Stimulated activated CD8-positive, alpha-beta memory T cell treated with anti-CD3 and anti-CD28 coated beads, Interleukin-7, amount 100 ng/mL, for 48 hours (primary cell): Measurements from ENCODE around the gene EXTL1.
"Not testable (repeated sequence)": the region's sequence is repeated elsewhere in the genome, so short reads cannot be mapped to it uniquely, and the experiment has no call there.

Experiments
- DNase-seq, 2 donors: peaks; one replicate each; pipeline ENCODE4 v3.0.0-alpha.2; 2020; ENCODE audit warnings: low read depth in 1 of 2; ENCODE audit errors: extremely low read depth in 1 of 2

EXTL1 gene, protein sequence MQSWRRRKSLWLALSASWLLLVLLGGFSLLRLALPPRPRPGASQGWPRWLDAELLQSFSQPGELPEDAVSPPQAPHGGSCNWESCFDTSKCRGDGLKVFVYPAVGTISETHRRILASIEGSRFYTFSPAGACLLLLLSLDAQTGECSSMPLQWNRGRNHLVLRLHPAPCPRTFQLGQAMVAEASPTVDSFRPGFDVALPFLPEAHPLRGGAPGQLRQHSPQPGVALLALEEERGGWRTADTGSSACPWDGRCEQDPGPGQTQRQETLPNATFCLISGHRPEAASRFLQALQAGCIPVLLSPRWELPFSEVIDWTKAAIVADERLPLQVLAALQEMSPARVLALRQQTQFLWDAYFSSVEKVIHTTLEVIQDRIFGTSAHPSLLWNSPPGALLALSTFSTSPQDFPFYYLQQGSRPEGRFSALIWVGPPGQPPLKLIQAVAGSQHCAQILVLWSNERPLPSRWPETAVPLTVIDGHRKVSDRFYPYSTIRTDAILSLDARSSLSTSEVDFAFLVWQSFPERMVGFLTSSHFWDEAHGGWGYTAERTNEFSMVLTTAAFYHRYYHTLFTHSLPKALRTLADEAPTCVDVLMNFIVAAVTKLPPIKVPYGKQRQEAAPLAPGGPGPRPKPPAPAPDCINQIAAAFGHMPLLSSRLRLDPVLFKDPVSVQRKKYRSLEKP

DNA sequence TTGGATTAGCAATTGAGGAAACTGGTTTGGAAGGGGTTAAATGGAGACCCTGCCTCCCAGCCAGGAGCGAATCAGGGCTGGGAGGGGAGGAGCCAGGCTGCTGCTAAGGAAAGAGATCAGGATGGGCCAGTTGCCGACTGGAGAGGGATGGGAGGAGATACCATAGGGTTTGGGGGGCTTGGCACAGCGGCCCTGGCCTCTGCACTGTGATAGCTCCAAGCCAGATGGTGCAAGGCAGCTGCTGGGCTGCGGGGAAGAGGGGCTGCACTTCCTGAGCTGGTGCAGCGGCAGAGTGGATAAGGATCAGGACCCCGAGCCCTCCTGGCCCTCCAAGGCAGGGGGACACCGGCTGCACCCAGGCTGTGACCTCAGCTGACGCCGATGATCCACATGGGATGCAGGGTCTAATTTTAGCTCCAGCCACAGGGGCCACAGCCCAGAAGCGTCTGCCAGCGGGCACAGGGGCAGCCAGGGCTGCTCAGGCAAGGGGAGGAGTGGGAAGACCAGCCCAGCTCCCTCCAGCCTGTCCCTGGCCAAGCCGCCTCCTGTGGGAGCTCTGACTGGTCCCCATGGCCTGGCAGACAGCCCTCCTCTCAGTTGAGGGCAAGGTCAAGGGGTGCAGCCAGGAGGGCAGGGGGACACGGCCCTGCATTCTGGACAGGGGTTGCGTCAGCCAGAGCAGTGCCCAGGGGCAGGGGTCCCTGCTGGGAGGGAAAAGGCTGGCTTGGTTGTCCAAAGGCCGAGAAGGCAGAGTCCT, at the start of gene EXTL1:
Gene EXTL1 (plus strand): TSS at position 129 of the 757 bp plus-strand sequence. CDS start 872 bp downstream, outside the sequence.
- DNase-seq = no peak

DNA sequence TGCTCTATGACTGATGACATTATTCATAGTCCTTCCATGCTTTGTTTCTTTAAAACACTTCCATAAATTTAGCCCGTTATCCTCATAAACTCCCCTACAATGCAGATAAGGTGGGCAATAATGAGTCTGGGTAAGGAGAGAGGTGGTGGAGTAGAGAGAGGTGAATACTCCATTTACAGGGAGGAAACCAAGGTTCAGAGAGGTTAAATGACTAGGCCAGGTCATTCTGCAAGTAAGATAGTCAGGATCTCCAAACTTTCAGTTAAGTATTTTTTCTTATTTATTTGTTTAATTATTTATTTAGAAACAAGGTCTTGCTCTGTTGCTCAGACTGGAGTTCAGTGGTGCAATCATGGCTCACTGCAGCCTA, 49.8 kb upstream of the EXTL1 start:
- no peak for DNase-seq

DNA sequence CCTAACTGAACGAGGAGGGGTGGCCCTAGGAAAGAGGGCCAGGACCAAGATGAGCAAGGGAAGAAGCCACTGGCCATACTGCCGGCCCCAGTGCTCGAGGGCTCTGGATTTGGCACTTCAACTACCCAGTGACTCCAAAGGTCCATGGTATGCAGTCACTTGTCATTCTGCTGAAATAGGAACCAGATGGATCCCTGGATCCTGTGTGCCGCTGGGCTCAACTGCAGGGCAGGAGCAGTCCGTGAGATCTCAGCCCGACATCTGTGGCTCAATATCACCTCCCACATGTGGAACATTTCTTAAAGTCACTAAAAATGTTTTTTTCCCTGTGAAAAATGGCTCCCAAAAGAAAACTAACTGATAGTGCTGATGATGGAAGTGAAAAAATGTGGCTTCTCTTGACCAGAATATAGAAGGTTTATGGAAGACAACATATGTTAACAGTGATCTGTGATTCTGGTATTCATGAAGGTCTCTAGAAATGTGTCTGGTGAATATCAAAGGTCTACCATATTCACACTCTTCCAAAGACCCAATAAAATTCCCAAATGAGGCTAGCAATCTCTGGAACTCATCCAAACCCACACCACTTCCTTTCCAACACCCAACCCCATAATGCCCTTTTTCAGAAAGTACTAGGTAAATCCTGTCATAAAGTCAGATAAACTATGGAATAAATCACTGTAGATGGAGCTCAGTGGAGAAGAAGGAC, 47.8 kb upstream of the EXTL1 start:
- DNase-seq = no peak

DNA sequence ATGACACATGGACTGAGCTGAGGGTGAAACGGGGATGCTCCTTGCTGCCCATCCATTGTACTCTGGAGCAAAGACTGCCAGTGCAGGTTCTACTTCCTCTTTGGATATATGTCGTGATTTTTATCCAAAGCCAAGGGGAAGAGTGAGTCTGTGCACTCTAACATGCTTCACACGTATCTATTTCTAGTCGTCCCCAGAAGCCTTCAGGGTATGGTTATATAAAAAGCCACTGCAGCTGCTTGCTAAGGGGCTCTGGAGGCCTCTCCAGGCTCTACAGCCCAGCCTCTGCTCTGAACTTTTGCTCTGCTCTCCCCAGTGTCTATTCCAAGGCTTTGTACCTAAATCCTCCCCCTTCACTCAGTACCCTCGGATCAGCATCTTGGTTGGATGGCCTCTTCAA, 43.8 kb upstream of the EXTL1 start:
- no peak for DNase-seq

DNA sequence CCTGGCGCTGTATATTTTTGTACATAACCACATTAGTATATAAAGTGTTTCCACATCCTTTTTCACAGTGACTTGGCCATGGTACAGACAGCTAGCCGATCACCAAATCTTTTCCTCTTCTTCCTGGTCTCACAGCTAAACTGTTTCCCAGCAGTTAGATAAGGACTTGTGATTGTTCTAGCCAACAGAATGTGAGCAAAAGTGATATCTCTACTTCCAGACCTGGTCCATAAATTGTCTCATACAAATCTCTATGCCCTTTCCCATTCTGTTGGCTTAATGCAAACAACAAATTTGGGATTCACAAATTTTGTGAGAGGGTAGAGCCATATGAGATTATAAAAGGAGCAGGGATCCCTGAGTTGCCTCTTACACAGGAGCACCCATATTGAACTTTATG, 43.2 kb upstream of the EXTL1 start:
- DNase-seq = no peak

DNA sequence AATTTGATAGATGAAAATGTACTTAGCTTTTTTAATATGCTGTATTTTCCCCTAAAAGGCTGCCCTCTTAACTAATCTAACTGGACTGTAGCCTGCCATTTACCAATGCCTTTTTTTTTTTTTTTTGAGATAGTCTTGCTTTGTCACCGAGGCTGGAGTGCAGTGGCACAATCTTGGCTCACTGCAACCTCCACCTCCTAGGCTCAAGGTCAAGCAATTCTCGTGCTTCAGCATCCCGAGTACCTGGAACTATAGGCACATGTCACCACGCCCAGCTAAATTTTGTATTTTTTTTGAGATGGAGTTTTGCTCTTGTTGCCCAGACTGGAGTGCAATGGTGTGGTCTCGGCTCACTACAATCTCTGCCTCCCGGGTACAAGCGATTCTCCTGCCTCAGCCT, 42.4 kb upstream of the EXTL1 start:
- DNase-seq = no peak

DNA sequence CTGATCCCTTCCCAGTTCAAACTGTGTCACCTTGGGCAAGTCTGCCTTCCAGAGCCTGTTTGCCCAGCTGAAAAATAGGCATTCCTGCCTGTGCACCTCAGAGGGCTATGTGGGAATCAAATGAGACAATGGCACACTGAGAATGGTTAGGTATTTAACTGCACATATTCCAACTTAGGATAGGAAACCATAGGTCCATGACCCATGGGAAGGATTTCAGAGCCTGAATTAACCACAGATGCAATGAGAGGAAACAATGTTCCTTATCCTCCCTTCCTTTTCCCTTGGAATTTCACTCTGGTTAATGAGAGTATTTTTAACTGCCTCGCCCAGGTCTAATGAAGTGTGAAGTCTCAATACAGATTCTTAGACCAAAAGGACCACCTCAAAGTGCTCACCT, 36.4 kb upstream of the EXTL1 start:
- DNase-seq = no peak

DNA sequence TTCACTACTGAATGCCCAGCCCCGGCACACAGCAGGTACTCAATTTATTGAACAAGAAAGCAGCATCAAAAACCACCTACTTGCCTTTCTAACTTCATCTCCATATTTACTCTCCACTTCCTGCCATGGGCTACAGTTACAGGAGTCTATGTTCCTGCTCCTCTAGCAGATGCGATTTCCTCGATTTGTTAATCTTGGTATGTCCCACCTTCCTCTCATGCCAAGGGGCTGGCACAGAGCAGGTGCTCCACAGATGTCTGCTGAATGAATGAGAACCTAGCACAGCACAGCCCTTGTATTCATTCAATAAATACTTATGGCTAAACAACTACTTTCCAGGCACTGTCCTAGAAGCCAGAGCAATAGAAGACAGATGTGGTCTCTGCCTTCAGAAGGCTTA, 35.9 kb upstream of the EXTL1 start:
- DNase-seq = no peak

DNA sequence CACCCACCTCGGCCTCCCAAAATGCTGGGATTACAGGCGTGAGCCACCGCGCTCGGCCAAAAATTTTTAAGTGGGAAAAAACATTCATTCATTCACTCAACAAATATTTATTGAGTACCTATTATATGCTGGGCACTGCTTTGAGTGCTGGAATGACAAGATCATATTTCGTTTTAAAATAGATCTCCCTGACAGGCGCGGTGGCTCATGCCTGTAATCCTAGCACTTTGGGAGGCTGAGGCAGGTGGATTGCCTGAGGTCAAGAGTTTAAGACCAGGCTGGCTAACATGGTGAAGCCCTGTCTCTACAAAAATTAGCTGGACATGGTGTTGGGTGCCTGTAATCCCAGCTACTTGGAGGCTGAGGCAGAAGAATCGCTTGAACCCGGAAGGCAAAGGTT, 34.8 kb upstream of the EXTL1 start:
- DNase-seq = not testable (repeated sequence)

DNA sequence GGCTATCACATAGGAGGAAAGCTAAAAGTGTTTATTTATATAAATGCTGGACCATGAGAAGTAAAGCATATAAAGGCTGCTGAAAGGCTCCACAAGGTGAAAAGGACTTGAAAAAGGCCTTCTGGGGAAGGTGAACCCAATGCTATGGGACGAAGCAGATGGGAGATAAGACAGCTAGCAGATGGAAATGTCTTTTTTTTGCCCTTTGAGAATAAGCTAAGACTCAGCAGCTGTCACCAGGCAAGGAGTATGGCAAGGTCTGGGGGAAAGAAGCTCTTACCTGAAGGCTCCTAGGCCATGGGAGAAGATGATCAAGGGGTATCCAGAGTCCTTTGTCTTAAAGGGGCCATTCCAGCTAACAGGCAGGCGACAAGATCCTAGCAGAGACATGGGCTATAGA, 33.6 kb upstream of the EXTL1 start:
- no peak for DNase-seq

DNA sequence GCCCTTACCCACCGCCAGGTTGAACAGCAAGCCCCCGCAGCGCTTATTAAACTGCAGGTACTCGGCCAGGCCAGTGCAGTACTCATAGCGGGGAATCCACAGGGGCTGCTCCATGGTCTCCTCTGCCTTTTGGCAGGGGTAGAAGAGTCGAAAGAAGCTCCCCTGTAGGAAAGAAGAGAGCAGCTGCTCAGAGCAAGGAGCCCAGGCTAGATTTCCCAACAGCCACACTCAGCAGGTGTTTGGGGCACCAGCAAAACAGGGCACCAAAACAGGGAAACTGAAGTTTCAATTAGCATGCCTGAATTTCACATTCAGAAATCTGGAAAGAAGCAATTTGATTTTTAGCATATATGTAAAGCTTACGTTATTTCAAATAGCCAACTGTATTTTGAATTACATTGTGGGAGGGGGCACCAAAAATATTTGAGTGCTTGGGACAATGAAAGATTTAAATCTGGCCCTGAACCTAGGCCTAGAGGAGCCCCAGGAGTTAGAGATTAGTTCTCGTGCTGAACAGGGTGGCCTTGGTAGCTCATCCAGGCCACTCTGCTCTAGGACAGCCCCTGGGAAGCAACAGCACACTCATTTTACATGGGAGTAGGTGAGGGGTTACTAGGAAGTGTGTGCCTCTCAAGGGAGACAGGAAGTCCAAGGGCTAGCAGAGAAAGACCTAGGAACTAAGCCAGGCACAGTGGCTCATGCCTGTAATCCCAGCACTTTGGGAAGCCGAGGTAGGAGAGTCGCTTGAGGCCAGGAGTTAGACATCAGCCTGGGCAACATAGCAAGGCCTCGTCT, 31.9 kb upstream of the EXTL1 start:
- DNase-seq = no peak

DNA sequence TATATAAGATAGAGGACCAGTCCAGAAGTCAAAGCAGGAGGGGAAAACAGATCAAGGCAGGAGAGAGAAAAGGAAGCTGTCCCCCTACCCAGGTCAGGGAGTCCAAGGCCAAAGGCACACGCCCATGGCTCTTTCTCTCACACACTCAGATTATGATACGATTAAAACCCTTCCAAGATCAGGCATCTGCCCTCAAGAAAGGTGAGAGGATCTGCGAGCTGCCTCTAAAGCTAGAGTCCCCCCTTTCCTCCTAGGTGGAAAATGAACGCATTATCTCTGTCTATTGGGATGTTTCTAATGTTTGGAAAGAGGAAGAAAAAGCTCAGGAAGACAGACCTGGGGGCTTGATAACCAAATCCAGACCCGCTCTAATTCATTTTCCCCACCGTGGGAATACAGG, 31.3 kb upstream of the EXTL1 start:
- no peak for DNase-seq

DNA sequence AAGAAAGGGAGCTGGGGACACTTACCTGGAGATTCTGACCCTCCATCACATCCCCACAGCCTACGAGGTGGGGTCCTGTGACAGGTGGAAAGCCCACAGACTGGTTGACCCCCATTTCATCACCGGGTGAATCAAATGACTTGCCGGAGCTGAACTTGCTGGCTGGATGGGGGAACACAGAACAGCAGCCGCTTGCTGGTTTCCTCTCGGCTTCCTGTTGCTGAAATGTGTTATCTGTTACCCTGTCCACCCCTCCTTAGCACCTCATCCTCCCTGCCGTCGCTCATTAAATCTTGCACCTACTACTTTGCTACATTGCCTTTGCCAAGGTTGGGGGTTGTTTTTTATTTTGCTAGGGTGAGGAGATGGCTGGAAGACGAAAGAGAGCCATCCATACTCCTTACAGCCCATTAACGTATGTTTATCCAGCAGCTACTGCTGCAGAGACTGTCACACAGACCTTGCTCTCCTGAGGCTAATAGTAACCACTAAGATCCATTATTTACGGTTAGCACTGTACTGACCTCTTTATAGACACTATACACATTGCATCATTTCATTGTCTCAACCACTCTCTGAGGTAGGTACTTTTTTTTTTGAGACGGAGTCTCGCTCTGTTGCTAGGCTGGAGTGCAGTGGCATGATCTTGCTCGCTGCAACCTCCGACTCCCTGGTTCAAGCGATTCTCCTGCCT, 30.7 kb upstream of the EXTL1 start:
- peak in 1 of 2 donors; percentile 23 for DNase-seq

DNA sequence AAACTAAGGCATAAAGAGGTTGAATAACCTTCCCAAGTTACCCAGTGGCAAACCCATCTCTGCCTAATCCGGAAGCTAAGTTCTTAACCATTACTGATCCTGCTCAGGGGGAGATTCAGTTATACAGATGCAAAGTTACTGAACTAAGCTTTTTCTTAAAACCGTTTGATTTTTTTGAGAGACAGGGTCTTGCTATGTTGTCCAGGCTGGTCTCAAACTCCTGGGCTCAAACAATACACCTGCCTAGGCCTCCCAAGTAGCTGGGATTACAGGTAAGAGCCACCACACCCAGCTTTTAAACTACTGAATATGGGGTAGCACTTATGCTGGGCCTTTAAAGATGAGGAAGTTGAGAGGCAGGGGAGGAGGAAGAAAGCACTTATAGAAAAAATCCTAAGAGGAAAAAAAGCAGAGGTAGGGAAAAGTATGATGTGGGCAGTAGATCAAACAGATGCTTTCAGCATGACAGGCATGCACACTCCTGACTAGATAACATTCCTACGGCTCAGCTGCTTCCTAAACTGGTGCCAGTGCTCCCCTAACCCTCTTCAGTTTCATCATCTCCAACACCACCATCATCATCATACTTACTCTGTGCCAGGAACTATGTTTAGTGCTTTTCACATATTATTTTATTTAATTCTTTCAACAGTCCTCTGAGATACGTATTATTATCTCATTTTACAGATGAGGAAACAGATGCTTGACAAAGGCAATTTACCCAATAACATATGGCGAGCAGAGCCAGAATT, 29.5 kb upstream of the EXTL1 start:
- DNase-seq = no peak

DNA sequence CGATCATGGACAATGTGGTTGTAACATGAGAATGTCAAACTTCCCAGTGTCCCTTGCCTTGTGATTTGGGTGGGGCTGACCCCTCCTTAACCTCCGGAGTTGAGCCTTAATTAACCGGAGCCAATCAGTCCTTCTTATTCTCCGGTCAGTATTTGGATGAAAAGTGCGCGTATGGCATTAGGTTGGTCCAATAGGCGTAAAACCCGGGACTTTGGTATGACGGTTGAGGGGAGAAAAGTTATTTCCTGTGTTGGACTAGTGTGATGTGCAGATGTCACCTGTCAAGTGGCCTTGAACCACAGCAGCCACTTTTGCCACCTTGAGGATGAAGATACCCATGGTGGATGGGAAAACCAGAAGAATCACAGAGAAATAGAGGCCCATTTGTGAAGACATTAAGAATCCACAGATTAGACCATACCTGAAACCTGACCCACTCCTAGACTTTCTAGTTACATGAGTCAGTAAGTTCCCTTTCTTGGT, 28.8 kb upstream of the EXTL1 start:
- no peak for DNase-seq

DNA sequence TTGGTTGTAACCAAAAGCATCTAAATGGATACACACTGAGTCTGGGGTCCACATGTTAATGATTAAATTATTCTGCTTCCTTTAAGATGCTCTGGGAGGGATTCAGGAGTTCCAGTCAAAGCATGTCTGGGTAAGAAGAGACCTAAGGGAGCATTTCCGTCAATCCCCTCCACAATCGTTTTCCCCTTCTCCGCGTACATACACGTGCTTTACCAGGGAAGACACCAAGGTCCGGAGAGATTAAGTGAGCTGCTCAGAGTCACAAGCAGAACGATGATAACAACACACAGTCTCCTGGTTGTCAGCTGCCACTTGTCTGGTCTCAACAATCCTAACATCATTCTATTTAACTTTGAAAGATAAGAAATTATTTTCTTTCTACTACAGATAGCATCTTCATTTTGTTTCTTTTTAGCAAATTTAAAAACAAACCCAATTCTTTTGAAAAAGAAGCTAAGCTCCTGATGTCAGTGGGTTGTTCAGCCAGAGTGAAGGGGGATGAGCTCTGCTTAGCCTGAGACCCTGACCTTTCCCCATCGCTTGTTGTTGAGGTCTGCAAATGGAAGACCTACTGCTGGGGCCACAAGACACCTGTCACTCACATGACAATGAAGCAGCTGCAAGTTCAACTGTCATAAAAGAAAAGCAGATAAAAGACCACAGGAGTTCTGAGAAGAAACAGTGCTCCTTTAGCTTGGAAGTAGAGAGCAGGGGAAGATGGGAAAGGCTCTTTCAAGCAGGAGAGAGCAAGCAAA, 28.2 kb upstream of the EXTL1 start:
- no peak for DNase-seq

DNA sequence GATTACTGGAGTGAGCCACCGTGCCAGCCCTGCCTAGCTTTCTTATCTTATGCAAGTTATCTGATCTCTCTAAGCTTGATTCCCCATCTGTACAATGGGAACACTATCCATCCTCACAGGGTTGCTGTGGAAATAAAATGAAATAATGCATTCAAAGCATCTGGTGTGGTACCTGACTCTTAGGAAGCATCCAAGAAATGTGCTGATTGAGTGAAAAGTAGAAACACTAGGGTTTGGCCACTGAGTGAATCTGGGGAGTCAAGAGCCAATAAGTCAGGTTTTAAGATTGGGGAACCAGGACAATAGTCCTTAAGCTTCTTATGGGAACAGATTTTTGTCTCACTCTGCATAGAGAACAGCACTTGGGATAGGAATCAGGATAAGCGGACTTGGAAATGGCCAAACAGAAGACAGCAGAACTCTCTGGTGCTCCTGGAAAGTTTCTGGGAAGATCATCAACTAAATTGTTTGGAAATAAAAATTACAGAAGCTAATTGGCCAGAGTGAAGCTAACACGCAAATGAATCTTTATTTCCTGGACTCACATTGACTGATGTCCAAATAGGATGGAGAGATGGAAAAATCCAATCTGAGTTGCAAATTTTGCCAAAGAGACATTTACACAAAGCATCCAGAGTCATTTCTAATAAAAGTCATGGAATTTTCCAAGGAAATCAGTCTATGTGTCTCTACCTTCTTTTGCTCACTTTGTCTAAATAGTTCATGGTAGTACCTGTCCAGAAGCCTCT, 27.0 kb upstream of the EXTL1 start:
- DNase-seq = no peak
